HCT116 (cell line): ENCODE measurements around the gene CD34. TPM values are rescaled to one million over a fixed set of nuclear protein-coding genes. Genes with fewer than 3 reads are reported as not detected.

ENCODE experiments used
- ATAC-seq: fragments of 200-7000 bp; cut with Tn5 transposase; 2 replicates; pipeline ENCODE4 v1.9.1; 2020; ENCODE audit warnings: mild to moderate bottlenecking, moderate library complexity
- BruUV-seq: library from RNA; stranded (reverse); fragments of 400-500 nt; replicated peaks from 2 replicates; lab custom pipeline; 2021; lab: Mats Ljungman, UMichigan
- CTCF ChIA-PET: fragments of 300-600 bp; sonication (Branson Sonifier 250); formaldehyde crosslinking; loops from one replicate; lab custom pipeline; 2021; ENCODE audit warnings: antibody characterized with exemption; lab: Charles Lee
- POLR2A ChIA-PET: fragments of 300-600, 350-600 bp; sonication (Branson Sonifier 250); formaldehyde crosslinking; loops from one replicate; lab custom pipeline; 2021; ENCODE audit warnings: antibody characterized with exemption; lab: Charles Lee
- RAD21 ChIA-PET, 2 experiments: fragments of 300-600 bp; sonication (Branson Sonifier 250); formaldehyde crosslinking; loops; one replicate each; lab custom pipeline; 2023; ENCODE audit warnings: low total read pairs in 2 of 2; ENCODE audit not compliant: uncharacterized antibody in 2 of 2, unreplicated experiment in 2 of 2, low non-redundant PET in 1 of 2; lab: Charles Lee
- DNase-seq: peaks from one replicate; pipeline ENCODE4 v3.0.0-alpha.2; 2010; ENCODE audit warnings: low read depth, low spot score
- H2AFZ ChIP-seq: fragments of 200-600 bp; shearing (Covaris generic), sonication (generic); 2 replicates; pipeline ENCODE4 v1.6.1; 2017; ENCODE audit warnings: low read depth, mixed run types, mixed read lengths, antibody characterized with exemption, low read length; ENCODE audit not compliant: poor library complexity, severe bottlenecking
- H3K27ac ChIP-seq: 2 replicates; pipeline ENCODE4 v1.5.1; 2012; ENCODE audit warnings: low read depth, low read length
- H3K27me3 ChIP-seq: fragments of 200-600 bp; sonication (generic); 2 replicates; pipeline ENCODE4 v1.6.1; 2016; ENCODE audit warnings: mixed run types, low read length, mixed read lengths; ENCODE audit not compliant: insufficient read depth
- H3K36me3 ChIP-seq, 2 experiments: fragments of 200-500 bp in 1 of 2; fragments of 200-600 bp in 1 of 2; sonication (Bioruptor generic) in 1 of 2; sonication (generic) in 1 of 2; 2 replicates each; pipeline versions ENCODE4 v1.5.1 to v1.6.1; 2014 to 2016; ENCODE audit warnings: low read length in 2 of 2, inconsistent platforms in 1 of 2, mixed read lengths in 1 of 2, mixed run types in 1 of 2; ENCODE audit not compliant: insufficient read depth in 2 of 2, control insufficient read depth in 1 of 2
- H3K4me1 ChIP-seq, 2 experiments: fragments of 200-600 bp in 1 of 2; sonication (generic) in 1 of 2; 2 replicates each; pipeline versions ENCODE4 v1.5.1 to v1.6.1; 2012 to 2017; ENCODE audit warnings: low read length in 2 of 2, inconsistent platforms in 1 of 2, mild to moderate bottlenecking in 1 of 2, mixed read lengths in 1 of 2, mixed run types in 1 of 2, moderate library complexity in 1 of 2; ENCODE audit not compliant: insufficient read depth in 2 of 2, control insufficient read depth in 1 of 2
- H3K4me2 ChIP-seq: fragments of 200-600 bp; sonication (generic); 2 replicates; pipeline ENCODE4 v1.6.1; 2017; ENCODE audit warnings: mixed run types, low read length, mixed read lengths
- H3K4me3 ChIP-seq, 2 experiments: fragments of 200-600 bp in 1 of 2; sonication (generic) in 1 of 2; replicated peaks in 1 of 2; 2 replicates each; pipeline ENCODE4 v1.5.1; 2011 to 2016; ENCODE audit warnings: low read length in 2 of 2, control low read depth in 1 of 2, low read depth in 1 of 2, mild to moderate bottlenecking in 1 of 2, mixed read lengths in 1 of 2, mixed run types in 1 of 2
- H3K79me2 ChIP-seq: fragments of 200-600 bp; sonication (generic); 2 replicates; pipeline ENCODE4 v1.6.1; 2017; ENCODE audit warnings: mild to moderate bottlenecking, mixed run types, low read length, moderate library complexity, mixed read lengths; ENCODE audit not compliant: insufficient read depth
- H3K9ac ChIP-seq: fragments of 200-600 bp; sonication (generic); 2 replicates; pipeline ENCODE4 v1.6.1; 2016; ENCODE audit warnings: low read length, mixed read lengths
- H3K9me2 ChIP-seq: fragments of 200-600 bp; sonication (generic), shearing (Covaris generic); 2 replicates; pipeline ENCODE4 v1.6.1; 2017; ENCODE audit warnings: mixed run types, mild to moderate bottlenecking, moderate library complexity; ENCODE audit not compliant: insufficient read depth
- H3K9me3 ChIP-seq, 2 experiments: fragments of 200-500 bp in 1 of 2; fragments of 200-600 bp in 1 of 2; sonication (Bioruptor generic) in 1 of 2; sonication (generic) in 1 of 2; 2 replicates each; pipeline ENCODE4 v1.6.1; 2014 to 2017; ENCODE audit warnings: low read length in 2 of 2, mixed read lengths in 2 of 2, inconsistent platforms in 1 of 2, low read depth in 1 of 2, mild to moderate bottlenecking in 1 of 2, mixed run types in 1 of 2, moderate library complexity in 1 of 2; ENCODE audit not compliant: control insufficient read depth in 1 of 2, insufficient read depth in 1 of 2
- H4K20me1 ChIP-seq: fragments of 200-600 bp; sonication (generic), shearing (Covaris generic); 2 replicates; pipeline ENCODE4 v1.6.1; 2017; ENCODE audit warnings: mixed run types, mild to moderate bottlenecking, moderate library complexity; ENCODE audit not compliant: insufficient read depth
- CBX3 ChIP-seq: IDR thresholded peaks from 2 replicates; pipeline ENCODE4 v1.6.1; 2012; ENCODE audit warnings: low read depth
- CEBPB ChIP-seq: IDR thresholded peaks from 2 replicates; pipeline ENCODE4 v1.6.1; 2012; ENCODE audit warnings: low read depth
- EGR1 ChIP-seq: IDR thresholded peaks from 2 replicates; pipeline ENCODE4 v1.6.1; 2012; ENCODE audit warnings: low read depth
- EZH2phosphoT487 ChIP-seq: fragments of 200-600 bp; IDR thresholded peaks from 2 replicates; pipeline ENCODE4 v1.6.1; 2018; ENCODE audit warnings: antibody characterized with exemption, borderline replicate concordance
- JUND ChIP-seq: IDR thresholded peaks from 2 replicates; pipeline ENCODE4 v1.6.1; 2012
- SIN3A ChIP-seq: IDR thresholded peaks from 2 replicates; pipeline ENCODE4 v1.6.1; 2012; ENCODE audit warnings: low read depth
- SP1 ChIP-seq: IDR thresholded peaks from 2 replicates; pipeline ENCODE4 v1.6.1; 2012; ENCODE audit warnings: low read depth
- SRF ChIP-seq: IDR thresholded peaks from 2 replicates; pipeline ENCODE4 v1.6.1; 2012; ENCODE audit warnings: low read depth
- TCF7L2 ChIP-seq: IDR thresholded peaks from 2 replicates; pipeline ENCODE4 v1.7.0; 2011; ENCODE audit warnings: borderline replicate concordance, inconsistent platforms; ENCODE audit not compliant: insufficient read depth, insufficient read length; ENCODE audit errors: extremely low read depth
- YY1 ChIP-seq: IDR thresholded peaks from 2 replicates; pipeline ENCODE4 v1.6.1; 2011; ENCODE audit warnings: low read length, low read depth, moderate library complexity, mild to moderate bottlenecking; ENCODE audit not compliant: insufficient replicate concordance; ENCODE audit errors: extremely low read depth
- ZFX ChIP-seq: fragments of 450-650 bp; IDR thresholded peaks from 2 replicates; pipeline ENCODE4 v1.6.1; 2017
- ZNF274 ChIP-seq: fragments of 200-500 bp; sonication (Bioruptor generic); IDR thresholded peaks from 2 replicates; pipeline ENCODE4 v1.6.1; 2014; ENCODE audit warnings: mild to moderate bottlenecking, low read depth, low read length, inconsistent platforms
- intact Hi-C: fragments of 100-400 bp; cut with micrococcal nuclease; formaldehyde crosslinking; loops from 2 replicates; pipeline ENCODE4 v1.10.0; 2022
- total RNA-seq: library from RNA; stranded (reverse); gene quantifications from one replicate; pipeline ENCODE4 v1.2.1, GENCODE V29; 2021; ENCODE audit not compliant: unreplicated experiment
- TF ChIP-seq, protein P1 (sequence below): IDR thresholded peaks from 2 replicates; pipeline ENCODE4 v1.6.1; 2012
- TF ChIP-seq, protein P2 (sequence below): IDR thresholded peaks from 2 replicates; pipeline ENCODE4 v1.6.1; 2012; ENCODE audit warnings: low read depth
- TF ChIP-seq, protein P3 (sequence below): IDR thresholded peaks from 2 replicates; pipeline ENCODE4 v1.6.1; 2012

The CD34 gene
- total RNA-seq, 1 experiment from 2014 or later = 0.07 TPM

DNA sequence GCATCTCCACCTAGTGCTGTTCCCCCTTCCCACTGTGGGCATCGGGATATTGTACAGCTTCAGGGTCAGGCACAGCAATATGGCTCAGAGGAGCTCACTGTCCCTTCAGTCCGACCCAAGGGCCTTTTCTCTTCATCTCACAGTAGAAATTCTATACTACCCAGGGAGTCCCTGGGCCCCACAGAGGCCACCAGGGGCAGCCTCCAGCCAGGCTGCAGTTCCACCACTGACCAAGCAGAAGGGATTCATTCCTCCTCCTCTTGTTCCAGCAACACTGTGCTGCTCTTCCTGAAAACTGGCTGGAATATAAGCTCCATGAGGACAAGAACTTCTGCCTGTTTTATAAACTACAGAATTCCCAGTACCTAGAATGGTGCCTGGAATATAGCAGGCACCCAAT is 70.5 kb downstream of the CD34 start:
- no peaks in the 10 kb centered on the region for H3K9me3 ChIP-seq
- H2AFZ ChIP-seq = no peak overlapping the region
- POLR2A ChIA-PET = no interaction called here
- no peak for TF ChIP-seq ZNF274
- TF ChIP-seq, protein P1, sequence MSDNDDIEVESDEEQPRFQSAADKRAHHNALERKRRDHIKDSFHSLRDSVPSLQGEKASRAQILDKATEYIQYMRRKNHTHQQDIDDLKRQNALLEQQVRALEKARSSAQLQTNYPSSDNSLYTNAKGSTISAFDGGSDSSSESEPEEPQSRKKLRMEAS = no peak
- RAD21 ChIA-PET = no interaction called here
- no TSS peak for BruUV-seq
- H3K36me3 ChIP-seq = no peaks in the 10 kb centered on the region
- ATAC-seq (peak; percentile 78), DNase-seq (no peak)
- no peaks in the 10 kb centered on the region for H4K20me1 ChIP-seq
- H3K4me1 ChIP-seq = no peaks in the 10 kb centered on the region
- intact Hi-C loops = no loop called here
- H3K4me2 ChIP-seq = no peak overlapping the region
- peaks cover 36% of the 10 kb centered on the region; the same call in 1 of the 2 replicates for H3K79me2 ChIP-seq
- no peaks in the 10 kb centered on the region for H3K9me2 ChIP-seq
- H3K9ac ChIP-seq = no peak overlapping the region
- CTCF ChIA-PET = interaction anchor here (1.0 to 3.8 kb wide), 3 partner anchors 13 to 157 kb away, joined by 3 to 15 read pairs (median 3); no protein-coding TSS in a partner anchor
- H3K4me3 ChIP-seq = no peak overlapping the region
- H3K27ac ChIP-seq = no peak overlapping the region
- no peaks in the 10 kb centered on the region for H3K27me3 ChIP-seq

DNA sequence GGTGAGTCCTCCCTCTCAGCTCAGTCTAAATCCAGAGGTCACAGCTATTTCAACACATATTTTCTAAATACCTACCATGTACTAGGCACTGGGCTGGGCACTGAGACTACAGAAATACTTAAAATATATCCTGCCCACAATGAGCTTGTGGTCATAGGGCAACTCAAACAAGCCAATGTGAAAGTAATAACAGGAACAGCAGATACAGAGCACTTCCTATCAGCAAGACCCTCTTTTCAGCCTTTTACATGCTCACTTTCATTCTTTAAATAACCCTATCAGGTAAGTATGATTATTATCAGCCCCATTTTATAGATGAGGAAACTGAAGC is 71.9 kb downstream of the CD34 start:
- RAD21 ChIA-PET = no interaction called here
- no peak overlapping the region for H3K4me2 ChIP-seq
- H3K9me3 ChIP-seq = no peaks in the 10 kb centered on the region
- H3K4me3 ChIP-seq = no peak overlapping the region
- TF ChIP-seq CEBPB = no peak
- no peak for TF ChIP-seq SP1
- TF ChIP-seq, protein P2, sequence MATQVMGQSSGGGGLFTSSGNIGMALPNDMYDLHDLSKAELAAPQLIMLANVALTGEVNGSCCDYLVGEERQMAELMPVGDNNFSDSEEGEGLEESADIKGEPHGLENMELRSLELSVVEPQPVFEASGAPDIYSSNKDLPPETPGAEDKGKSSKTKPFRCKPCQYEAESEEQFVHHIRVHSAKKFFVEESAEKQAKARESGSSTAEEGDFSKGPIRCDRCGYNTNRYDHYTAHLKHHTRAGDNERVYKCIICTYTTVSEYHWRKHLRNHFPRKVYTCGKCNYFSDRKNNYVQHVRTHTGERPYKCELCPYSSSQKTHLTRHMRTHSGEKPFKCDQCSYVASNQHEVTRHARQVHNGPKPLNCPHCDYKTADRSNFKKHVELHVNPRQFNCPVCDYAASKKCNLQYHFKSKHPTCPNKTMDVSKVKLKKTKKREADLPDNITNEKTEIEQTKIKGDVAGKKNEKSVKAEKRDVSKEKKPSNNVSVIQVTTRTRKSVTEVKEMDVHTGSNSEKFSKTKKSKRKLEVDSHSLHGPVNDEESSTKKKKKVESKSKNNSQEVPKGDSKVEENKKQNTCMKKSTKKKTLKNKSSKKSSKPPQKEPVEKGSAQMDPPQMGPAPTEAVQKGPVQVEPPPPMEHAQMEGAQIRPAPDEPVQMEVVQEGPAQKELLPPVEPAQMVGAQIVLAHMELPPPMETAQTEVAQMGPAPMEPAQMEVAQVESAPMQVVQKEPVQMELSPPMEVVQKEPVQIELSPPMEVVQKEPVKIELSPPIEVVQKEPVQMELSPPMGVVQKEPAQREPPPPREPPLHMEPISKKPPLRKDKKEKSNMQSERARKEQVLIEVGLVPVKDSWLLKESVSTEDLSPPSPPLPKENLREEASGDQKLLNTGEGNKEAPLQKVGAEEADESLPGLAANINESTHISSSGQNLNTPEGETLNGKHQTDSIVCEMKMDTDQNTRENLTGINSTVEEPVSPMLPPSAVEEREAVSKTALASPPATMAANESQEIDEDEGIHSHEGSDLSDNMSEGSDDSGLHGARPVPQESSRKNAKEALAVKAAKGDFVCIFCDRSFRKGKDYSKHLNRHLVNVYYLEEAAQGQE = no peak
- TF ChIP-seq ZFX = no peak
- TF ChIP-seq, protein P3, sequence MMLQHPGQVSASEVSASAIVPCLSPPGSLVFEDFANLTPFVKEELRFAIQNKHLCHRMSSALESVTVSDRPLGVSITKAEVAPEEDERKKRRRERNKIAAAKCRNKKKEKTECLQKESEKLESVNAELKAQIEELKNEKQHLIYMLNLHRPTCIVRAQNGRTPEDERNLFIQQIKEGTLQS = no peak
- no peak for TF ChIP-seq SRF
- TF ChIP-seq YY1 = no peak
- no peak for TF ChIP-seq JUND
- TF ChIP-seq CBX3 = no peak
- no peak for TF ChIP-seq TCF7L2
- no peak for TF ChIP-seq EGR1
- TF ChIP-seq, protein P1 = no peak
- no peak for TF ChIP-seq SIN3A
- TF ChIP-seq EZH2phosphoT487 = no peak
- intact Hi-C loops = no loop called here
- CTCF ChIA-PET = no interaction called here
- POLR2A ChIA-PET = no interaction called here
- H3K27me3 ChIP-seq = no peaks in the 10 kb centered on the region
- H3K79me2 ChIP-seq = peaks cover 30% of the 10 kb centered on the region; the same call in 1 of the 2 replicates
- BruUV-seq = no TSS peak
- H4K20me1 ChIP-seq = no peaks in the 10 kb centered on the region
- no peak overlapping the region for H3K27ac ChIP-seq
- H3K9ac ChIP-seq = no peak overlapping the region
- ATAC-seq (no peak), DNase-seq (no peak)
- no peaks in the 10 kb centered on the region for H3K9me2 ChIP-seq
- no peak overlapping the region for H2AFZ ChIP-seq
- no peaks in the 10 kb centered on the region for H3K36me3 ChIP-seq
- no peaks in the 10 kb centered on the region for H3K4me1 ChIP-seq
